ENCODE measurements around the gene ANKRD12. TPM values are rescaled to one million over a fixed set of nuclear protein-coding genes. Genes with fewer than 3 reads are reported as not detected.
A peak's percentile ranks its signal among the peaks of the same experiment; 100 is the strongest.

ANKRD12 gene
- total RNA-seq, 1 donor from 2014 or later, result 125 TPM

GRCh38 chr18:9102508-9103375 is 33.8 kb upstream of the ANKRD12 start, which contains the start of gene NDUFV2:
Gene NDUFV2 (plus strand): TSS chr18:9102699. CDS start chr18:9102744, 45 bp downstream.
- Mint-ChIP-seq H3K9me3 (no peaks in the 10 kb centered on the region), H3K36me3 (ENCODE audit: low read depth) (peaks cover 54% of the 10 kb centered on the region)
- POLR2A ChIA-PET, result interaction anchor here (1.0 to 6.0 kb wide), 12 partner anchors 12 to 57 kb away, joined by 3 to 211 read pairs (median 9); partner anchors contain the start of gene ANKRD12

GRCh38 chr18:9103376-9103873 is 33.2 kb upstream of the ANKRD12 start:
- peak overlapping the region; percentile 94 for H3K4me3 Mint-ChIP-seq
- TF ChIP-seq CTCF (IDR thresholded peaks at IDR 0.05), result no peak
- DNase-seq (no peak), ATAC-seq (ENCODE audit: low read depth) (no peak)
- intact Hi-C loops (cut with micrococcal nuclease), result loop anchor here (1.0 to 5.0 kb wide), 3 partner anchors 10 to 811 kb away; partner anchors contain the start of genes RALBP1 and VAPA
- CTCF ChIA-PET, result interaction anchor here (0.7 to 3.2 kb wide), 11 partner anchors 12 to 412 kb away, joined by 3 to 19 read pairs (median 4); partner anchors contain the start of gene ANKRD12
- H3K27me3 Mint-ChIP-seq, result no peaks in the 10 kb centered on the region
- H3K27ac Mint-ChIP-seq, result peak overlapping the region; percentile 92
- no peaks in the 10 kb centered on the region for H3K9me3 Mint-ChIP-seq
- POLR2A ChIA-PET, result interaction anchor here (0.8 to 6.0 kb wide), 10 partner anchors 11 to 57 kb away, joined by 3 to 211 read pairs (median 9); partner anchors contain the start of gene ANKRD12
- peaks cover 54% of the 10 kb centered on the region for H3K36me3 Mint-ChIP-seq (ENCODE audit: low read depth)
- peaks cover 58% of the 10 kb centered on the region for H3K4me1 Mint-ChIP-seq

More at GRCh38 chr18:9102508-9103375, 33.8 kb upstream of the ANKRD12 start, which contains the start of gene NDUFV2:
- Mint-ChIP-seq H3K4me1 (peaks cover 51% of the 10 kb centered on the region), H3K27ac (peak within 1 kb of the TSS; percentile 94), H3K27me3 (no peaks in the 10 kb centered on the region), H3K4me3 (peak within 1 kb of the TSS; percentile 94)
- intact Hi-C loops (cut with micrococcal nuclease), result loop anchor here (1.0 to 5.0 kb wide), 8 partner anchors 11 to 812 kb away; partner anchors contain the start of genes ANKRD12, RALBP1, TWSG1 and VAPA
- CTCF ChIA-PET, result interaction anchor here (0.9 to 3.2 kb wide), 9 partner anchors 14 to 86 kb away, joined by 3 to 19 read pairs (median 5); partner anchors contain the start of gene ANKRD12
- peak; percentile 96 for ATAC-seq (ENCODE audit: low read depth)
- TF ChIP-seq CTCF (IDR thresholded peaks at IDR 0.05), result no peak
- peak; percentile 99 for DNase-seq

DNA sequence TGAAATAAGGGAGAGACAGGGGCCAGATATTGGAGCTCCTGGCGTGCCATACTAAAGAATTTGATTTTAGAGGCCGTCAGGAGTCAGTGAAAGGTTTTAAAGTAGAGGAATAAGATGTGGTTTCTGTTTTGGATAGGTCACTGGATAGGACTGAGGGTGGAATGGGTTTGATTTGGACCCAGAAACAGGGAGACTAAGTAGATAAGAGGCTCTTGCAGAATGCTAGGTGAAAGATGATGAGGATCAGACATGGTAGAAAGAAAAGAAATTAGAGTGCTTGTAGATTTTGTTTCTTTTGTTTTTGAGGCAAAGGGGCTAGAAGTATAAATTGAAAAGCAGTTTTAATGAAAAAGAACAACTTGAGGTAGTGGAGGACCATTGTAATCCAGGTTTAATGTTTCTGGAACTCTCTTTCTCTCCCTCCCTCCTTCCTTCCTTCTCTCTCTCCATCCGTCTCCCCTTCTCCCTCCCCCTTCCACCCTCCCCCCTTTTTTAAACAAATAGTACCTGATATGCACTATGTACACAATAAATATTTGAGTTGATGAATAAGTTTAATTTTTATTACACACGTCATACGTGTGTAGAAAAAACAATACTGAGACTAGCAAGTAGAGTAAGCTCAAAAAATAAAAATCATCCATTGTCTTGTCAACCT is 32.2 kb upstream of the ANKRD12 start:
- intact Hi-C loops (cut with micrococcal nuclease), result loop anchor here (5.0 kb wide), 1 partner anchor 373 kb away; the partner anchor contains the start of gene RALBP1
- no peaks in the 10 kb centered on the region for H3K27me3 Mint-ChIP-seq

GRCh38 chr18:9105420-9105819 is 31.2 kb upstream of the ANKRD12 start:
- H3K36me3 Mint-ChIP-seq (ENCODE audit: low read depth), result peaks cover 64% of the 10 kb centered on the region
- no peak for DNase-seq
- CTCF ChIA-PET, result interaction anchor here (1.1 to 1.7 kb wide), 2 partner anchors 32 to 34 kb away, joined by 4 read pairs; no protein-coding TSS in a partner anchor
- POLR2A ChIA-PET, result interaction anchor here (5.7 to 6.0 kb wide), 2 partner anchors 9 to 33 kb away, joined by 186 to 211 read pairs; partner anchors contain the start of gene ANKRD12
- ATAC-seq (ENCODE audit: low read depth), result no peak
- intact Hi-C loops (cut with micrococcal nuclease), result no loop called here
- H3K9me3 Mint-ChIP-seq, result no peaks in the 10 kb centered on the region
- H3K27ac Mint-ChIP-seq, result peak overlapping the region; percentile 82
- H3K4me1 Mint-ChIP-seq, result peaks cover 78% of the 10 kb centered on the region
- H3K27me3 Mint-ChIP-seq, result no peaks in the 10 kb centered on the region
- no peak for TF ChIP-seq CTCF (IDR thresholded peaks at IDR 0.05)
- H3K4me3 Mint-ChIP-seq, result peak overlapping the region; percentile 94

More for the DNA sequence above, 32.2 kb upstream of the ANKRD12 start:
- ChIA-PET POLR2A (interaction anchor here (0.8 to 6.0 kb wide), 7 partner anchors 10 to 56 kb away, joined by 3 to 211 read pairs (median 7); partner anchors contain the start of gene ANKRD12), CTCF (interaction anchor here (0.7 to 3.2 kb wide), 7 partner anchors 11 to 411 kb away, joined by 3 to 19 read pairs (median 6); partner anchors contain the start of gene ANKRD12)
- no peak for TF ChIP-seq CTCF (IDR thresholded peaks at IDR 0.05)
- DNase-seq (no peak), ATAC-seq (ENCODE audit: low read depth) (no peak)
- Mint-ChIP-seq H3K4me1 (peaks cover 68% of the 10 kb centered on the region), H3K36me3 (ENCODE audit: low read depth) (peaks cover 58% of the 10 kb centered on the region), H3K4me3 (peak overlapping the region; percentile 94), H3K27ac (peak overlapping the region; percentile 92), H3K9me3 (no peaks in the 10 kb centered on the region)

All from activated B cell treated with CpG ODN at 0.5 μM for 24 hours (primary cell).